ENCODE measurements around the gene SUPV3L1.

DNA sequence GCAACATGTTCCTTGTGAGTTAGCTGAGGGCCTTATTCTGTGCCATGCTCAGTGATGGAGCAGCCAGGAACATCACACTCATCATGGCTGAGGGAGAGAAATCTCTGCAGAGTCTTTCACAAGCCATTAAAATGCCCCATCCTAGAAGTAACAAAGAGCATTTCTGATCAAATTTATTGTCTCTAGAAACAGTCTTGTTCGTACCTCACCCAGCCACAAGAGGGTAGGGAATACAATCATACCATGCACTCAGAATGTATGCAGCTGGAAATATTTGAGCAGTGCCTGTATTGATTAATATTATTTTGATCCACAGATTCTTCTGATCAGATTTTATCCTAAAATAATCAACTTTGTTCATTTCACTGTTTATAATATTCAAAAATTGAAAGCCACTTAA is 38.7 kb upstream of the SUPV3L1 start:
- TF ChIP-seq NFE2L1 (tag; IDR thresholded peaks at IDR 0.05; ENCODE audit: borderline replicate concordance, low read depth) (no peak), KDM1A (IDR thresholded peaks at IDR 0.05) (no peak), ZSCAN32 (CRISPR knock-in tag; IDR thresholded peaks at IDR 0.05) (no peak), RCOR1 (IDR thresholded peaks at IDR 0.05; ENCODE audit: borderline replicate concordance in 1 of 2, low read depth in 2 of 2, low read length in 2 of 2) (no peak), SMARCB1 (IDR thresholded peaks at IDR 0.05; ENCODE audit: insufficient read length, low read depth) (no peak), ZNF24 (IDR thresholded peaks at IDR 0.05) (no peak), POLR2AphosphoS2 (IDR thresholded peaks at IDR 0.05; ENCODE audit: low read length) (no peak), CREB1 (IDR thresholded peaks at IDR 0.05) (no peak), CREB1 (CRISPR knock-in tag; IDR thresholded peaks at IDR 0.05) (no peak)
- TF ChIP-seq, protein P1, sequence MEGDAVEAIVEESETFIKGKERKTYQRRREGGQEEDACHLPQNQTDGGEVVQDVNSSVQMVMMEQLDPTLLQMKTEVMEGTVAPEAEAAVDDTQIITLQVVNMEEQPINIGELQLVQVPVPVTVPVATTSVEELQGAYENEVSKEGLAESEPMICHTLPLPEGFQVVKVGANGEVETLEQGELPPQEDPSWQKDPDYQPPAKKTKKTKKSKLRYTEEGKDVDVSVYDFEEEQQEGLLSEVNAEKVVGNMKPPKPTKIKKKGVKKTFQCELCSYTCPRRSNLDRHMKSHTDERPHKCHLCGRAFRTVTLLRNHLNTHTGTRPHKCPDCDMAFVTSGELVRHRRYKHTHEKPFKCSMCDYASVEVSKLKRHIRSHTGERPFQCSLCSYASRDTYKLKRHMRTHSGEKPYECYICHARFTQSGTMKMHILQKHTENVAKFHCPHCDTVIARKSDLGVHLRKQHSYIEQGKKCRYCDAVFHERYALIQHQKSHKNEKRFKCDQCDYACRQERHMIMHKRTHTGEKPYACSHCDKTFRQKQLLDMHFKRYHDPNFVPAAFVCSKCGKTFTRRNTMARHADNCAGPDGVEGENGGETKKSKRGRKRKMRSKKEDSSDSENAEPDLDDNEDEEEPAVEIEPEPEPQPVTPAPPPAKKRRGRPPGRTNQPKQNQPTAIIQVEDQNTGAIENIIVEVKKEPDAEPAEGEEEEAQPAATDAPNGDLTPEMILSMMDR (IDR thresholded peaks at IDR 0.05 in 2 of 3, conservative IDR thresholded peaks at IDR 0.05 in 1 of 3; ENCODE audit: insufficient read depth in 2 of 3, low read depth in 1 of 3, low read length in 3 of 3), result no peak
- TF ChIP-seq, protein P2, sequence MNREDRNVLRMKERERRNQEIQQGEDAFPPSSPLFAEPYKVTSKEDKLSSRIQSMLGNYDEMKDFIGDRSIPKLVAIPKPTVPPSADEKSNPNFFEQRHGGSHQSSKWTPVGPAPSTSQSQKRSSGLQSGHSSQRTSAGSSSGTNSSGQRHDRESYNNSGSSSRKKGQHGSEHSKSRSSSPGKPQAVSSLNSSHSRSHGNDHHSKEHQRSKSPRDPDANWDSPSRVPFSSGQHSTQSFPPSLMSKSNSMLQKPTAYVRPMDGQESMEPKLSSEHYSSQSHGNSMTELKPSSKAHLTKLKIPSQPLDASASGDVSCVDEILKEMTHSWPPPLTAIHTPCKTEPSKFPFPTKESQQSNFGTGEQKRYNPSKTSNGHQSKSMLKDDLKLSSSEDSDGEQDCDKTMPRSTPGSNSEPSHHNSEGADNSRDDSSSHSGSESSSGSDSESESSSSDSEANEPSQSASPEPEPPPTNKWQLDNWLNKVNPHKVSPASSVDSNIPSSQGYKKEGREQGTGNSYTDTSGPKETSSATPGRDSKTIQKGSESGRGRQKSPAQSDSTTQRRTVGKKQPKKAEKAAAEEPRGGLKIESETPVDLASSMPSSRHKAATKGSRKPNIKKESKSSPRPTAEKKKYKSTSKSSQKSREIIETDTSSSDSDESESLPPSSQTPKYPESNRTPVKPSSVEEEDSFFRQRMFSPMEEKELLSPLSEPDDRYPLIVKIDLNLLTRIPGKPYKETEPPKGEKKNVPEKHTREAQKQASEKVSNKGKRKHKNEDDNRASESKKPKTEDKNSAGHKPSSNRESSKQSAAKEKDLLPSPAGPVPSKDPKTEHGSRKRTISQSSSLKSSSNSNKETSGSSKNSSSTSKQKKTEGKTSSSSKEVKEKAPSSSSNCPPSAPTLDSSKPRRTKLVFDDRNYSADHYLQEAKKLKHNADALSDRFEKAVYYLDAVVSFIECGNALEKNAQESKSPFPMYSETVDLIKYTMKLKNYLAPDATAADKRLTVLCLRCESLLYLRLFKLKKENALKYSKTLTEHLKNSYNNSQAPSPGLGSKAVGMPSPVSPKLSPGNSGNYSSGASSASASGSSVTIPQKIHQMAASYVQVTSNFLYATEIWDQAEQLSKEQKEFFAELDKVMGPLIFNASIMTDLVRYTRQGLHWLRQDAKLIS (CRISPR knock-in tag; IDR thresholded peaks at IDR 0.05), result no peak
- TF ChIP-seq, protein P3, sequence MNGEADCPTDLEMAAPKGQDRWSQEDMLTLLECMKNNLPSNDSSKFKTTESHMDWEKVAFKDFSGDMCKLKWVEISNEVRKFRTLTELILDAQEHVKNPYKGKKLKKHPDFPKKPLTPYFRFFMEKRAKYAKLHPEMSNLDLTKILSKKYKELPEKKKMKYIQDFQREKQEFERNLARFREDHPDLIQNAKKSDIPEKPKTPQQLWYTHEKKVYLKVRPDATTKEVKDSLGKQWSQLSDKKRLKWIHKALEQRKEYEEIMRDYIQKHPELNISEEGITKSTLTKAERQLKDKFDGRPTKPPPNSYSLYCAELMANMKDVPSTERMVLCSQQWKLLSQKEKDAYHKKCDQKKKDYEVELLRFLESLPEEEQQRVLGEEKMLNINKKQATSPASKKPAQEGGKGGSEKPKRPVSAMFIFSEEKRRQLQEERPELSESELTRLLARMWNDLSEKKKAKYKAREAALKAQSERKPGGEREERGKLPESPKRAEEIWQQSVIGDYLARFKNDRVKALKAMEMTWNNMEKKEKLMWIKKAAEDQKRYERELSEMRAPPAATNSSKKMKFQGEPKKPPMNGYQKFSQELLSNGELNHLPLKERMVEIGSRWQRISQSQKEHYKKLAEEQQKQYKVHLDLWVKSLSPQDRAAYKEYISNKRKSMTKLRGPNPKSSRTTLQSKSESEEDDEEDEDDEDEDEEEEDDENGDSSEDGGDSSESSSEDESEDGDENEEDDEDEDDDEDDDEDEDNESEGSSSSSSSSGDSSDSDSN (IDR thresholded peaks at IDR 0.05; ENCODE audit: borderline replicate concordance in 1 of 2, low read depth in 2 of 2, low read length in 2 of 2), result no peak

Measured in K562 (cell line).